ENCODE data around the gene CEP63. TPM values are rescaled to one million over a fixed set of nuclear protein-coding genes. Genes with fewer than 3 reads are reported as not detected.

CEP63 gene
- total and polyA plus RNA-seq, 9 donors = 22.3 to 40.1 (median 35.5) TPM

DNA sequence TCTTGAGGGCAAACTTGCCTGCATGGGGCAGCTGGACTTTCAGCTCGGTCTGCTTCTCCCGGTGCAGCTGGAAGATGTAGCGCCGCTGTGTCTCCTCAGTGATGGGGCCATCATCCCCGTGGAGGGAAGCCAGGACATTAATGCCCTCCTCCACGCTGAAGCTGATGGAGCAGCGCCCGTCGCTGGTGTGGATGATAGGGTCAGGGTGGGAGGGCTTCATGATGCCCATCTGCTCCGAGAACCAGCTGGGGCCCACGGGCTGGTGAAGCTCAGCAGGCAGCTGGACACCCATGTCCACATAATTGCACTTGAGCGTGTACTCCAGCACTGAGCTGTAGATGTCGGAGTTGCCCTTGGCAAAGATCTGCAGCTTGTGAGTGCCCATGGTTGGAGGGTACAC is 118.1 kb downstream of the CEP63 start:
- no peak for DNase-seq
- 91% methylated on average over 13 of the region's 13 CpGs for WGBS (ENCODE audit: insufficient coverage)
- Histone ChIP-seq H3K27ac (ENCODE audit: low read length) (no peak overlapping the region), H3K27me3 (ENCODE audit: control insufficient read depth, insufficient read depth, low read length) (no peaks in the 10 kb centered on the region), H3K36me3 (ENCODE audit: control insufficient read depth, insufficient read depth, low read length) (peaks cover 41% of the 10 kb centered on the region), H3K9me3 (replicated peaks; ENCODE audit: control insufficient read depth, low read depth, low read length) (no peaks in the 10 kb centered on the region), H3K4me1 (ENCODE audit: control insufficient read depth, insufficient read depth, low read length) (peaks cover 14% of the 10 kb centered on the region), H3K4me3 (ENCODE audit: low read length) (no peak overlapping the region)

DNA sequence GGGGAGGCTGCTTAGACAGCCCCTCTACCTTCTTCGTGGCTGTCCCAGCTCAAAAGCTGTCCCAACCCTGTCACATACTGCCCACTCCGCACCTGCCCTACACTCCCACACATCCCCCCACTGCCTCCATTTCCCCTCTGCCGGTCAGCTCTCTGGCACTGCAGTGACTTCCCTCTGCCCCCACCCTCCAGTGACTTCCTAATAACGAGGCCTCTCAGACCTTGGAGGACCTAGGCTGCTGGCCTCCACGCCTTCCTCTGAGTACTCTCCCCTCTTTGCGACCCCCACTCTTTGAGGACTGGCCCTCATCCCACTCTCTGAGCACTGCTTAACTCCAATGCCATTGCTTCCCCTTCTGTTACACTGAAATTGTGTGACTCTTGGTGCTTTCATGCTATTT is 119.7 kb downstream of the CEP63 start:
- H3K36me3 ChIP-seq (ENCODE audit: control insufficient read depth, insufficient read depth, low read length) = peaks cover 52% of the 10 kb centered on the region
- no peak for DNase-seq
- no peak overlapping the region for H3K4me3 ChIP-seq (ENCODE audit: low read length)
- WGBS (ENCODE audit: insufficient coverage) = 75% methylated on average over 6 of the region's 6 CpGs
- peaks cover 27% of the 10 kb centered on the region for H3K4me1 ChIP-seq (ENCODE audit: control insufficient read depth, insufficient read depth, low read length)
- no peaks in the 10 kb centered on the region for H3K9me3 ChIP-seq (replicated peaks; ENCODE audit: control insufficient read depth, low read depth, low read length)
- no peaks in the 10 kb centered on the region for H3K27me3 ChIP-seq (ENCODE audit: control insufficient read depth, insufficient read depth, low read length)
- no peak overlapping the region for H3K27ac ChIP-seq (ENCODE audit: low read length)

DNA sequence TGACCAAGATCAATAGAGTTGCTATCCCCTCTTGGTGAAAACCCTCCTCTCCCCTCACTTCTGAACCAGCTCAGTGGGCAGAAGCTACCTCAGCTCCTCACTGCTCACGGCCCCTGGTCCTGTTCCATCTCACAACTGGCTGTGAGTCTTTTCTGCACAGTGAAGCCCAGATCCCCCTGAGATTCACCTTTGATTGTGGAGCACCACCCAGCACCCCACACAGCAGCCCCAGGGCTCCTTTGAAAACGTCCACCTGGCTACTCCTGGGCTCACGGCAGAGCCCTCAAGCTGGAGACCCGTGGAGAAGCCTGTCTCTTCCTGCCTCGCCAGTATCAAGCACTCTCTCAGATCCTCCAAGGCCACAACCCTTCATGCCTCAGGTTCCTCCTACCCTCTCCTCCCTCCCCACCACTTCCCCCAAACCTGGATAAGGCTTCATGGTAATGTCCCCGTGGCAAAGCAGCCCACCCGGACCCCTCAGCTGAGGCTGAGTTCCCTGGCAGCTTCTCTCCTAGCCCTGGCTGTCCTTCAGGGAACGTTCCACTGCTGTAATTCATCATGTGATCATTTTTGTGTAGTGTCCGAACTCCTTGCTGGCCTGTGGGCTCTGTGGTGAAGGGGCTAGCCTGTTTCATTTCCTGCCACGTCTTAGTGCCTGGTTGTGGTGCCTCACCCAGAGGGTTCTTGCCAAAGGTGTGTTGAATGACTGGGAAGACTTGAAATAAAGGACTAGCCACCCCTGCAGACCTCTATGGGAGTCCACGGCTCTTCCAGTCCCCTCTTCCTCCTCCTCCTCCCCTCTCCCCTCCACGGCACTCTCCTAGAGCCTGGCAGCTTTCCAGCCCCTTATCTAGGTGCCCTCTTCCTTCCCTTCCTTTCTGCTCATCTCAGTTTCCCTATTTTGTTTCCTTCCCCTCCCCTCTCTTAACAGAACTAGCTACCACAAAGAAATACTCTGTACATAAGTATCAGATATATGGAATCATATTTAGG is 120.5 kb downstream of the CEP63 start:
- no peak for DNase-seq
- Histone ChIP-seq H3K4me1 (ENCODE audit: control insufficient read depth, insufficient read depth, low read length) (peaks cover 25% of the 10 kb centered on the region), H3K27ac (ENCODE audit: low read length) (no peak overlapping the region), H3K36me3 (ENCODE audit: control insufficient read depth, insufficient read depth, low read length) (peaks cover 59% of the 10 kb centered on the region), H3K9me3 (replicated peaks; ENCODE audit: control insufficient read depth, low read depth, low read length) (no peaks in the 10 kb centered on the region), H3K4me3 (ENCODE audit: low read length) (no peak overlapping the region), H3K27me3 (ENCODE audit: control insufficient read depth, insufficient read depth, low read length) (no peaks in the 10 kb centered on the region)
- 50% methylated on average over 8 of the region's 12 CpGs for WGBS (ENCODE audit: insufficient coverage)

DNA sequence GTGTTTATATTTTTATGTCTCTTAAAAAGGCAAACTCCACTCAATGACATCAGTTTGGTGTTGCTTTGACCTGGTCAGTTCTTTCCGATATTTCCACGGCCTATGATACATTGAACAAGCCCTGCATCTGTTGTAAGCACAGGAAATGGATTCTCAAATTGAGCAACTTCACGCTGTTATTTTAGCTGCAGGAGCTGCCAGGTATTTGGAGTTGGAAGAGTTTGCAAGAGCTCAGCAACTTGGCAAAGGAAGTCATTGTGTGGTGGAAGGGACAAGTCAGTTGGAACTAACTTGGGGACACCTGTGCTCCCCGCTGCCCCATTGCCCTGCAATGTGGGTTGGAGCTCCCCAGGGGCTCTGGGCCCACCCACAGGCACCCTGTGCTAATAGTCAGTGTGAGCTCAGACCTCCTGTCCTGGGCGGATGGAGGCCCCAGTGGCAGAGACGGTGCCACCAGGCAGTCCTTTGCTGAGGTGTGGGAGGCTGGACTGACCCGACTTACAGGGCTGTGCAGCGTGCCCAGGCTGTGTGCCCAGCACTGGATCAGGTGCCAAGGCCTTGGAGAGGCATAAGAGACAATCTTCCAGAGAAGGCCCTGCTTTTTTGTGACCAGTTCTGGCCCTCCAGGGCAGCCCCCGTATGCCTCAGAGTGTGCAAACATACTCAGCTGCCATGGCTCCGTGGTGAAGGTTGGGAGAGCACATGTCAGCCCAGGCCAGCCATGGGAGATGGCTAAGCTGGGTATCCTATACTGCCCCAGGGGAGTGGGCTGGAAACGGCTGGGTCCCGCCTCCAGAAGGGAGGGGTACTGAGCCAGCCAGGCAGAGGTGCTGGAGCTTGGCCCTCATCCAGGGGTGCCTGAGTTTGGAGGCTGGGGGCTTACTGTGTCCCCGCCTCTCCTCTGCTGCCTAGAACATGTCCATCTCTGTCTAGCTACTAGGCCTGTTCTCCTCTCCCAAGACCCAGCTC is 121.5 kb downstream of the CEP63 start:
- no peak overlapping the region for H3K27ac ChIP-seq (ENCODE audit: low read length)
- 59% methylated on average over 11 of the region's 13 CpGs for WGBS (ENCODE audit: insufficient coverage)
- H3K4me3 ChIP-seq (ENCODE audit: low read length) = no peak overlapping the region
- no peaks in the 10 kb centered on the region for H3K9me3 ChIP-seq (replicated peaks; ENCODE audit: control insufficient read depth, low read depth, low read length)
- peak; percentile 44 for DNase-seq
- peaks cover 23% of the 10 kb centered on the region for H3K4me1 ChIP-seq (ENCODE audit: control insufficient read depth, insufficient read depth, low read length)
- no peaks in the 10 kb centered on the region for H3K27me3 ChIP-seq (ENCODE audit: control insufficient read depth, insufficient read depth, low read length)
- H3K36me3 ChIP-seq (ENCODE audit: control insufficient read depth, insufficient read depth, low read length) = peaks cover 62% of the 10 kb centered on the region

DNA sequence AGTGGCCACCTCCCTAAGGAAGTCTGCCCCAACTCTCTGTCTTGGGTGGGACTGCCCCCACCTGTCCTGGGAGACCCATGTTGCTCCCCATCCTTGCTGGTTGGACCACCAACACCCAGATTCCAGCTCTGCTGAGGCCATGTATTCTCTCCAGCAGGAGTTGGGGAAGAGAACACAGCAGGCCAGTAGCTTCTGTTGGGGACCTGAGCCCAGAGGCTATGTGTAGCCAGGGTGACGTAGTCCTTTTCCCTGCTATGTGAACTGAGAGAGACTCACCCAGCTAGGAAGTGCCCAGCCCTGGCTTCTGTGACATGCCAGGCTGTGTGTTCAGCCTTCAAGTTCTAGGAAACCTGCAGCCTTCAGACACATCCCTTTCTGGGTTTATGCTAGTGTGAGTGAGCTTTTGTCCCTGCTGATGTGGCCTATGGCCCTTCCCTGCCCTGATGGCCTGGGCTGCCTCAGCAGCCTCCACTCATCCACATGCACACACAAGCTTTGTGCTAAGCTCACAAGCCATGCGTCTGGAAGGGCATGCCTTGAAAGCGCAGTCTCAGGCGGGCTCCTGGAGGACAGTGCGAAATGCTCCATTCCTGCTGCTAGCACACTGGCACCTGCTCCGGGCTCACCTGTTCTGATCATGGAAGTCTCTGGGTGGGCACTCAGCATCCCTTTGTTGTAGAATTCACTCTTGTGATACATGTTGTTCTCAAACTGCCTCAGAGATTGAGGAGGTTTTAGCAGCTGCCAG is 122.3 kb downstream of the CEP63 start:
- H3K27me3 ChIP-seq (ENCODE audit: control insufficient read depth, insufficient read depth, low read length) = no peaks in the 10 kb centered on the region
- H3K9me3 ChIP-seq (replicated peaks; ENCODE audit: control insufficient read depth, low read depth, low read length) = no peaks in the 10 kb centered on the region
- no peak for DNase-seq
- H3K4me3 ChIP-seq (ENCODE audit: low read length) = no peak overlapping the region
- H3K36me3 ChIP-seq (ENCODE audit: control insufficient read depth, insufficient read depth, low read length) = peaks cover 65% of the 10 kb centered on the region
- no peak overlapping the region for H3K27ac ChIP-seq (ENCODE audit: low read length)
- 96% methylated on average over 5 of the region's 6 CpGs for WGBS (ENCODE audit: insufficient coverage)
- H3K4me1 ChIP-seq (ENCODE audit: control insufficient read depth, insufficient read depth, low read length) = peaks cover 20% of the 10 kb centered on the region

DNA sequence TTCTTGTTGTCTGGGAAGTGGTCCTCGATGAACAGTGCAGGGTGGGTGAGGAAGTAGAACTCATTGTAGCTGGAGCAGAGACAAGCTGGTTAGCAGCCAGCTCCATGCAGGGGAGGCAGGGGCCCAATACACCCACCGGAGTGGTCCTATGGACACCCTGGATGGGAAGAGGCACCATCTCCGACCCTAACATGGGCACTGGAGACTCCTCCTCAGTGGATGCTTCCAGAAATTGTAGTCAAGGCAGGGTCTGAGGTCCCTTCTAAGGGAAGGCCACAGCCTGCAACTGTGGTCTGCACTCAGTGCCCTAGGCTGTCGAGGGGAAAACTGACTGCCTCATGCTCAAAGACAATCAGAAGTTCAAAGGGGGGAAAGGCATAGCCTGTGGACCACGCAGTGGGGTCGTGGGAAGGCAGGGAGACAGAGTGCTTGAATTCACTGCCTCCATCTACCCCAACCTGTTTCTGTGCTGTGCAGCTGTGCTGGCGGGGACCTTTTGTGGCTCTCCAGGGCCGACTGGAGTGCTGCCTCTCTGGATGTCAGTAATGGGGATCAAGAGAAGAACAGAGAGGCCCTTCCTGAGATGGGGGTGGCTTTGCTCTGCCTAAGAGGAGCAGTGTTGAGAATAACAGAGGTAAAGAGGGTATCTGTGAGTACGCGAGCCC is 123.0 kb downstream of the CEP63 start:
- Histone ChIP-seq H3K4me3 (ENCODE audit: low read length) (no peak overlapping the region), H3K9me3 (replicated peaks; ENCODE audit: control insufficient read depth, low read depth, low read length) (no peaks in the 10 kb centered on the region), H3K27me3 (ENCODE audit: control insufficient read depth, insufficient read depth, low read length) (no peaks in the 10 kb centered on the region), H3K36me3 (ENCODE audit: control insufficient read depth, insufficient read depth, low read length) (peaks cover 63% of the 10 kb centered on the region), H3K27ac (ENCODE audit: low read length) (no peak overlapping the region), H3K4me1 (ENCODE audit: control insufficient read depth, insufficient read depth, low read length) (peaks cover 20% of the 10 kb centered on the region)
- DNase-seq = no peak
- WGBS (ENCODE audit: insufficient coverage) = 69% methylated on average over 7 of the region's 10 CpGs

DNA sequence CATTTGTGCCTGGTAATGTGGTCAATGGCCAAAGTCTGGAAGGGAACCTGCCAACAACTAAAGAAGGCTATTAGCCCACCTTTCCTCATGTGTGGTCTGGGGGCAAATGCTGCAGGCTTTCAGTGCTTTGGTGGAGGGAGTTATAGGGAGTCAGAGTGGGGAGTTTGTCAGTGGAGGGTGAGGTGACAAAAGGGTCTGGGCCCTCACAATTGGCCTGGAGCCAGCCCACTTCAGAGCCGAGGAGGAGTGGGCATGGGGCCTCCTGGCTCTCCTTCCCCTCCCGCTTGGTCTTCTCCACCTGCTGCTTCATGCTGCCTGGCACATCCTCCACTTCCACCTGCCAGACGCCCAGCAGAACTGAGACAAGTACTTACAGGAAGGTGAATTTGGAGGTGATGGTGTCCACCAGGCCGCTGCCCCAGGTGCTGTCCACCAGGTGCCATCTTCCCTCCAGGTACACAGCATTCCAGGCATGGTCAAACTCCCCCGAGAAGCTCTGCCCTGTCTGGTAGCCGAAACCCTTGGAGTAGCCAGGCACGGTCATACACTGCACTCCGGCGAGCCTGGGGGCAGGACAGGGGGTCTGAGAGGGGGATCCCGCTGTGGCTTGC is 124.1 kb downstream of the CEP63 start:
- Histone ChIP-seq H3K9me3 (replicated peaks; ENCODE audit: control insufficient read depth, low read depth, low read length) (no peaks in the 10 kb centered on the region), H3K4me1 (ENCODE audit: control insufficient read depth, insufficient read depth, low read length) (peaks cover 20% of the 10 kb centered on the region), H3K27me3 (ENCODE audit: control insufficient read depth, insufficient read depth, low read length) (no peaks in the 10 kb centered on the region), H3K27ac (ENCODE audit: low read length) (no peak overlapping the region), H3K4me3 (ENCODE audit: low read length) (no peak overlapping the region), H3K36me3 (ENCODE audit: control insufficient read depth, insufficient read depth, low read length) (peaks cover 64% of the 10 kb centered on the region)
- 47% methylated on average over 4 of the region's 10 CpGs for WGBS (ENCODE audit: insufficient coverage)
- no peak for DNase-seq

DNA sequence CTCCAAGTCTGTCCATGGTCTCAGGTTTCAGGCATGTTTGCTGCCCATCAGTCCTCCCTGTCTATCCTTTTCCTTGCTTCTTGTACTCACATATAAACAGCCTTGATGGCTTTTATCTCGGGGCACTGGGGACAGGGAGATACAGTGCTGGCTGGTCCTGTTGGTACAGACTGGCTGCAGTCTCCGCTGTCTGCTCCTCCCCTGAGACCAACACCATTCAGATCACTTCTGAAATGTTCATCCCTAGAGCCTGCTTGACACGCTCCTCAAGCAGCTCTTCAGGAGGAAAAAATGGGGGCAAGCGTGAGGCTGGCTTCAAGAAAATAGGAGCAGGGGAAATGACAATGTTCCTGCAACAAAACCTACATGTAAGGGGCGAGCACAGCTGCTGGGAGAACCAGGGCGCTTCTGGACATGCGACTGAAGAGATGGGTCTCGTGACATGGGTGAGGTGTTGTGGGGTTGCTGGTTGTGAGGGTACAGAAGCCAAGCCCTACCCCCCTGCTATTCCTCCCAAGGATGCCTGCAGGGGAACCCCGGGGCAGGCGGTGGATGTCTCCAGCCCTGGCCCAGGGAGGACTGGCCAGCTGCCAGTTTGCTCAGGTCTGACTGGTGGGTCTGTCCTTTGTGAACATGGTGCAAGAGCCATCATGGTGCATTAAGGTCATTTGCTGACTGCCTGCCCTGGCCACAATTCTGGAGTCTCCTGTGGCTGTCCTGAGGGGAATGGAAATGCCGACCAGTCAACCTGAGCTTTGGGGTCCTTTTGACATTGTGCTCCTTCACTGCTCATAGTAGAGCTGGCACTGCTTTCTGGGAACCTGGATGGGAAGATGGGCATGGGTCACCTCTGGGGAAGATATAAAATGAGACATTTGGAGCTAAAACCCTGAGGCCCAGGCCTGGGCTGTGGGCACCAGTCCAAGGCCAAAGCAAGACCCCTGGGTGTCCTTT is 124.9 kb downstream of the CEP63 start:
- Histone ChIP-seq H3K4me1 (ENCODE audit: control insufficient read depth, insufficient read depth, low read length) (peaks cover 20% of the 10 kb centered on the region), H3K27me3 (ENCODE audit: control insufficient read depth, insufficient read depth, low read length) (no peaks in the 10 kb centered on the region), H3K9me3 (replicated peaks; ENCODE audit: control insufficient read depth, low read depth, low read length) (no peaks in the 10 kb centered on the region), H3K27ac (ENCODE audit: low read length) (no peak overlapping the region), H3K4me3 (ENCODE audit: low read length) (no peak overlapping the region), H3K36me3 (ENCODE audit: control insufficient read depth, insufficient read depth, low read length) (peaks cover 64% of the 10 kb centered on the region)
- WGBS (ENCODE audit: insufficient coverage) = 72% methylated on average over 4 of the region's 11 CpGs
- no peak for DNase-seq
